Peyer's patch (tissue), 4 donors: ENCODE data around the gene OXTR. TPM values are rescaled to one million over a fixed set of nuclear protein-coding genes. Genes with fewer than 3 reads are reported as not detected.

ENCODE experiments used
- DNase-seq, 3 donors: peaks; one replicate each; pipeline ENCODE4 v3.0.0-alpha.2; 2017 to 2019
- H3K27ac ChIP-seq, 4 donors: fragments of 200-600 bp; sonication (generic); one replicate each; pipeline ENCODE4 v1.5.1; 2016 to 2019
- H3K27me3 ChIP-seq, 2 donors: fragments of 200-600 bp; sonication (generic); one replicate each; pipeline ENCODE4 v1.5.1; 2019
- H3K36me3 ChIP-seq, 3 donors: fragments of 200-600 bp; sonication (generic); one replicate each; pipeline ENCODE4 v1.5.1; 2016 to 2019
- H3K4me1 ChIP-seq, 4 donors: fragments of 200-600 bp; sonication (generic); one replicate each; pipeline ENCODE4 v1.5.1; 2016 to 2019
- H3K4me3 ChIP-seq, 4 donors: fragments of 200-600 bp; sonication (generic); 1 replicate in 3 of 4; 2 replicates in 1 of 4; pipeline ENCODE4 v1.5.1; 2016 to 2019; ENCODE audit warnings: mild to moderate bottlenecking in 1 of 4
- H3K9me3 ChIP-seq, 4 donors: fragments of 200-600 bp; sonication (generic); one replicate each; pipeline ENCODE4 v1.5.1; 2016 to 2019; ENCODE audit warnings: mild to moderate bottlenecking in 1 of 4
- CTCF ChIP-seq, 6 experiments: fragments of 450-650 bp in 4 of 6; fragments of 200-600 bp in 2 of 6; sonication (generic) in 1 of 6; IDR thresholded peaks; one replicate each; pipeline ENCODE4 v1.5.1; 2017 to 2019; ENCODE audit warnings: antibody characterized with exemption in 6 of 6, mild to moderate bottlenecking in 3 of 6, moderate library complexity in 1 of 6
- POLR2A ChIP-seq, 2 donors: fragments of 450-650 bp; IDR thresholded peaks; one replicate each; pipeline ENCODE4 v1.5.1; 2017; ENCODE audit warnings: antibody characterized with exemption in 2 of 2, mild to moderate bottlenecking in 2 of 2, moderate library complexity in 2 of 2
- total RNA-seq, 4 donors: library from RNA; depleted of rRNA; stranded (reverse); fragments of >200 nt; gene quantifications; one replicate each; pipeline ENCODE4 v1.1.0, GENCODE V29; 2016

OXTR gene
- total RNA-seq, 4 donors from 2014 or later, result 0.27 TPM; not detected in 3

DNA sequence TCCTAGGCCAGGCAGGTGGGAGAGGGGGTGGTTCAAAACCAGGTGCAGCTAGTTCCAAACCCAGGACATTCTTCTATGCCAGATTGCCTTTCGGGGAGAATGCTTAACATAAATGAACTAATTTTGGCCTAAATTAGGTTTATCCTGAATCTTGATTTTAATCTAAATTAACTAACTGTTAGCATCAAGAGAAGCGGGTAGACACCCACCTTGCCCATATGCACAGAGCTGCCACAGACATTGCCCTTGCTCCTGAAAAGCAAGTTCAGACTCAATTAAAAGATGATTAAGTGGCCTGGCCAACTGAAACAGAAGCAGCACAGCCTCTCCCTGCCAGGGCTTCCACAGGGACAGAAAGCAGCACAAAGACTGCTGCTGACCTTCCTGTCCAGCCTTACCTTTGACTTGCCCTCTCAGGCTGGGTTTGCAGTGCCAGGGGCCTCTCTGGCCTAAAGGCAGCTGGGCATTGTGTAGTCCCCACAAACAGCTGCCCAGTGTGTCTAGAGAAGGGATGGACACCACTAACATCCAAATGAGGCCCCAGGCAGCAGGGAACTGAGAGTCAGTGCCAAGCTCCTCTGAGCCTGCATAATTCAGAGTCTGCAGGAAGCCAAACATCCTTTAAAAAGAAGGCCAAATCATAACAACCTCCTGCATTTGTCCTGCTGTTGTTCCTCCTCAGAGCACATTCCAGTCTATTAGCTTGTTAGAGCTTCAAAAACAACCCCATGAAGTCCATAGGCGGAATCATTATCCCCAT lies 15.4 kb upstream of the OXTR start:
- H3K36me3 ChIP-seq, result no peaks in the 10 kb centered on the region
- H3K4me3 ChIP-seq, result no peak overlapping the region
- H3K27me3 ChIP-seq, result no peaks in the 10 kb centered on the region
- DNase-seq, result no peak
- H3K9me3 ChIP-seq, result no peaks in the 10 kb centered on the region
- TF ChIP-seq POLR2A (IDR thresholded peaks at IDR 0.05), result no peak
- no peak for TF ChIP-seq CTCF (IDR thresholded peaks at IDR 0.05)
- H3K27ac ChIP-seq, result no peak overlapping the region
- no peaks in the 10 kb centered on the region for H3K4me1 ChIP-seq

- Histone ChIP-seq H3K4me1 (no peaks in the 10 kb centered on the region), H3K36me3 (no peaks in the 10 kb centered on the region), H3K27ac (no peak overlapping the region), H3K27me3 (no peaks in the 10 kb centered on the region), H3K4me3 (no peak overlapping the region), H3K9me3 (no peaks in the 10 kb centered on the region)
- no peak for DNase-seq
- TF ChIP-seq CTCF (IDR thresholded peaks at IDR 0.05) (no peak), POLR2A (IDR thresholded peaks at IDR 0.05) (no peak)
These were observed 10.9 kb upstream of the OXTR start for GRCh38 chr3:8780279-8780678.

DNA sequence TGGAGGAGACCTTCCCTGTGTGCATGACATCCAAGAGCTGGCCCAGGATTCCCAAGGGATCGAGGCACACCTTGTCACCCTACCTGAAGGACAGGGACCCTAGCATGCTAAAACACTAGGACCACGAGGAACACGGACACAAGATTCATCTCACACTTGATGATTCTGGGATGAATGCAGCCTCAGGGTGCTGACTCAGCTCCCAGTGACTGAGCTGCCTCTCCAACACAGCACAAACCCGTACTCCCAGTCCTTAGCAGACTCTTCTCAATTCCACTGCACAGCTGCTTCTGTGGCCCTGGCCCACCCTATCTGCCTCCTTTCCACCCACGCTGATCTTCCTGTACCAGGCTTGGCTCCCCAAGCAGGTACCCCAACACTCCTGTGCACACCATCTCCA lies 9.1 kb upstream of the OXTR start:
- no peak overlapping the region for H3K27ac ChIP-seq
- no peaks in the 10 kb centered on the region for H3K36me3 ChIP-seq
- H3K4me1 ChIP-seq, result no peaks in the 10 kb centered on the region
- no peak overlapping the region for H3K4me3 ChIP-seq
- H3K27me3 ChIP-seq, result no peaks in the 10 kb centered on the region
- H3K9me3 ChIP-seq, result no peaks in the 10 kb centered on the region
- TF ChIP-seq CTCF (IDR thresholded peaks at IDR 0.05) (no peak), POLR2A (IDR thresholded peaks at IDR 0.05) (no peak)
- no peak for DNase-seq

- TF ChIP-seq POLR2A (IDR thresholded peaks at IDR 0.05) (no peak), CTCF (IDR thresholded peaks at IDR 0.05) (no peak)
- H3K4me1 ChIP-seq, result no peaks in the 10 kb centered on the region
- no peaks in the 10 kb centered on the region for H3K36me3 ChIP-seq
- no peak overlapping the region for H3K27ac ChIP-seq
- H3K27me3 ChIP-seq, result no peaks in the 10 kb centered on the region
- H3K9me3 ChIP-seq, result no peaks in the 10 kb centered on the region
- no peak overlapping the region for H3K4me3 ChIP-seq
- no peak for DNase-seq
These were observed 8.5 kb upstream of the OXTR start for GRCh38 chr3:8777978-8778267.

GRCh38 chr3:8777201-8777977 lies 8.0 kb upstream of the OXTR start:
- Histone ChIP-seq H3K9me3 (no peaks in the 10 kb centered on the region), H3K4me1 (no peaks in the 10 kb centered on the region), H3K27ac (no peak overlapping the region), H3K36me3 (no peaks in the 10 kb centered on the region), H3K4me3 (no peak overlapping the region), H3K27me3 (no peaks in the 10 kb centered on the region)
- TF ChIP-seq CTCF (IDR thresholded peaks at IDR 0.05) (no peak), POLR2A (IDR thresholded peaks at IDR 0.05) (no peak)
- DNase-seq, result no peak
